ENCODE measurements around the gene SEPHS1.

DNA sequence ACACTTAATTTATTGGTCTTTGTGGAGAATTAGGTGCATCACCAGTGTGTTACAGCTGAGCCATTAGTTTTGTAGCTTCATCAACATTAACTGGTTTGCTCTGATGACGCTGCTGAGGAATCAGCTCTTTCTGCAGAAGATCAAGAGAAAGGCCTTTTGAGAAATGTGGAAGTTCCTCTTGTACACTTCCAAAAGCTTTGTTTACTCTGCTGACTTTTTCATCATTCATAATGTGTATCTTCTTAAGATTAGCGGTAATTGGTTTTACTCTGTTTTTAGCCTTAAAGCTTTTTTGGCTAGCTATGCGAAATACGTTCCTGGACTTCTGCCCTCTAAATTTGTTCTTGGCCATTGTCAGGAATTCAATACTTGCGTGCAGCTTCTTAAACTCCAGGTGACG is 40.0 kb downstream of the SEPHS1 start:
- TF ChIP-seq ZNF274 (IDR thresholded peaks at IDR 0.05; ENCODE audit: low read depth, low read length) (no peak), YY1 (IDR thresholded peaks at IDR 0.05; ENCODE audit: insufficient read depth, insufficient read length) (no peak)
